Osteoblast (primary cell): Measurements from ENCODE around the gene CYP4F11. TPM values are rescaled to one million over a fixed set of nuclear protein-coding genes. Genes with fewer than 3 reads are reported as not detected.

Experiments
- DNase-seq: peaks from one replicate; pipeline ENCODE4 v3.0.0; 2011; ENCODE audit warnings: low spot score, mixed read lengths; ENCODE audit not compliant: insufficient read length; ENCODE audit errors: missing footprints
- H2AFZ ChIP-seq: 2 replicates; pipeline ENCODE4 v1.6.0; 2011; ENCODE audit warnings: mild to moderate bottlenecking, low read length
- H3K27ac ChIP-seq: 2 replicates; pipeline ENCODE4 v1.5.1; 2011; ENCODE audit warnings: mild to moderate bottlenecking, low read depth, low read length, moderate library complexity
- H3K27me3 ChIP-seq: 2 replicates; pipeline ENCODE4 v1.6.0; 2012; ENCODE audit warnings: mild to moderate bottlenecking, control low read depth, inconsistent platforms, low read length, moderate library complexity; ENCODE audit not compliant: insufficient read depth
- H3K36me3 ChIP-seq: 2 replicates; pipeline ENCODE4 v1.5.1; 2011; ENCODE audit warnings: mild to moderate bottlenecking, low read length, control low read depth, moderate library complexity; ENCODE audit not compliant: insufficient read depth
- H3K4me1 ChIP-seq: 2 replicates; pipeline ENCODE4 v1.5.1; 2011; ENCODE audit warnings: mild to moderate bottlenecking, low read length, control low read depth, moderate library complexity; ENCODE audit not compliant: insufficient read depth
- H3K4me2 ChIP-seq: 2 replicates; pipeline ENCODE4 v1.6.0; 2011; ENCODE audit warnings: mild to moderate bottlenecking, low read length; ENCODE audit not compliant: insufficient read depth
- H3K4me3 ChIP-seq: fragments of 200-600 bp; sonication (generic); 3 replicates; pipeline ENCODE4 v1.5.1; 2012; ENCODE audit warnings: mild to moderate bottlenecking, low read length, inconsistent platforms; ENCODE audit not compliant: insufficient read depth
- H3K79me2 ChIP-seq: 2 replicates; pipeline ENCODE4 v1.6.0; 2012; ENCODE audit warnings: mild to moderate bottlenecking, low read length, control low read depth, inconsistent platforms; ENCODE audit not compliant: insufficient read depth
- H3K9me3 ChIP-seq: 2 replicates; pipeline ENCODE4 v1.5.1; 2011; ENCODE audit warnings: low read depth, low read length, control low read depth
- H4K20me1 ChIP-seq: 2 replicates; pipeline ENCODE4 v1.6.0; 2012; ENCODE audit warnings: mild to moderate bottlenecking, low read length, control low read depth; ENCODE audit not compliant: insufficient read depth
- total RNA-seq: library from RNA; depleted of rRNA; stranded (reverse); fragments of >200 nt; gene quantifications from 2 replicates; pipeline ENCODE4 v1.2.3, GENCODE V29; 2012
- TF ChIP-seq, protein P1 (sequence below): IDR thresholded peaks from 2 replicates; pipeline ENCODE4 v1.5.1; 2011; ENCODE audit warnings: mild to moderate bottlenecking, low read depth, low read length, moderate library complexity; ENCODE audit errors: extremely low read depth

CYP4F11 gene
- total RNA-seq, 1 donor: not detected

DNA sequence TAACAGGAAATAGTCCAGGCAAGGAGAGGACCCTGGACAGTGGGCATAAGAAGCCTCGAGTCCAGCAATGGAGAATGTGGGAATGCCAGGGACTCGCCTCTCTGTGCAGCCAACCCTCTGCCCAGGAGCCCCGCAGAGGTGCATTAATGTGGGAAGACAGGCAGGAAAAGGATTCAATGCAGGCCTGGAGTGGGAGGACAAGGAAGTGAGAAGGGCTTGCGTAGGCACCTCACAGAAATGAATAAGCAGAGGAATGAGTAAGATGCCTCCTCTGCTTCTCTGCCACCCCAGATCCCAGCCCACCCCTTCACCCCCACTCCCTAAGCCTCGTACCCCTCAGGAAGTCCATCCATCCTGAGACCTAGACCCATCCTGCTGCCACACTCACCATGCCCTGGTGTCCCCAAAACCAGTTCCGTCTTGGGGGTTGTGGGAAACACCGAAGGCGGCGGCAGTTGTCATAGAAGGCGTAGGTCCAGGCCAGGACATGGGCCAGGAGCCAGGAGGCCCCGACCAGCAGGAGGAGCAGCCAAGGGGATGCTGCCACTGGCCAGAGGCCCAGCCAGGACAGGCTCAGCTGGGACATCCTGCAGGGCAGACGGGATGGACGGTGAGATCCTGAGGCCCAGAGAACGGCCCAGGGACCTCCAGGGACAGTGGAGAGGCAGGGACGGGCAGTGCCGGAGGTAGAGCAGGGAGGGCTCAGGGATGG, 37.1 kb downstream of the CYP4F11 start:
- Histone ChIP-seq H2AFZ (no peak overlapping the region), H3K9me3 (no peaks in the 10 kb centered on the region), H3K4me2 (no peak overlapping the region), H3K36me3 (no peaks in the 10 kb centered on the region), H4K20me1 (no peaks in the 10 kb centered on the region), H3K79me2 (no peaks in the 10 kb centered on the region), H3K27ac (no peak overlapping the region), H3K4me1 (no peaks in the 10 kb centered on the region), H3K27me3 (no peaks in the 10 kb centered on the region), H3K4me3 (no peak overlapping the region)
- TF ChIP-seq, protein P1, sequence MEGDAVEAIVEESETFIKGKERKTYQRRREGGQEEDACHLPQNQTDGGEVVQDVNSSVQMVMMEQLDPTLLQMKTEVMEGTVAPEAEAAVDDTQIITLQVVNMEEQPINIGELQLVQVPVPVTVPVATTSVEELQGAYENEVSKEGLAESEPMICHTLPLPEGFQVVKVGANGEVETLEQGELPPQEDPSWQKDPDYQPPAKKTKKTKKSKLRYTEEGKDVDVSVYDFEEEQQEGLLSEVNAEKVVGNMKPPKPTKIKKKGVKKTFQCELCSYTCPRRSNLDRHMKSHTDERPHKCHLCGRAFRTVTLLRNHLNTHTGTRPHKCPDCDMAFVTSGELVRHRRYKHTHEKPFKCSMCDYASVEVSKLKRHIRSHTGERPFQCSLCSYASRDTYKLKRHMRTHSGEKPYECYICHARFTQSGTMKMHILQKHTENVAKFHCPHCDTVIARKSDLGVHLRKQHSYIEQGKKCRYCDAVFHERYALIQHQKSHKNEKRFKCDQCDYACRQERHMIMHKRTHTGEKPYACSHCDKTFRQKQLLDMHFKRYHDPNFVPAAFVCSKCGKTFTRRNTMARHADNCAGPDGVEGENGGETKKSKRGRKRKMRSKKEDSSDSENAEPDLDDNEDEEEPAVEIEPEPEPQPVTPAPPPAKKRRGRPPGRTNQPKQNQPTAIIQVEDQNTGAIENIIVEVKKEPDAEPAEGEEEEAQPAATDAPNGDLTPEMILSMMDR: no peak
- no peak for DNase-seq

DNA sequence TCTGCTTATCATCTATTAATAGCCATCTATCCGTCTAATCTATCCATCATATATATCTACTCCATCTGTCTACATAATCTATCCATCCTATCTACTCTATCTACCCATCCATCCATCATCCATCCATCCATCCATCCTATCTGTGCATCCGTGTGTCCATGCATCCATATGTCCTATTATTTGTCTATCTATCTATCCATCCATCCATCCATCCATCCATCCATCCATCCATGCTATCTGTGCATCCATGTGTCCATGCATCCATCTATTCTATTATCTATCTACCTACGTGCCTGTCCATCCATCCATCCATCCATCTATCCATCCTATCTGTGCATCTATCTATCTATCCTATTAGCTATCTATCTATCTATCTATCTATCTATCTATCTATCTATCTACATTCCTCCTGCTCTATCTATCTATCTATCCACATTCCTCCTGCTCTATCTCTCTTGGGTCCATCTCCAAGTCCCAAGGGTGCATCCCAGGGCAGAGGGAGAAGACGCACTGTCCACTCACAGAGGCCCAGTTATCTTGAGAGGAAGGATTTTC, 38.4 kb downstream of the CYP4F11 start:
- H3K79me2 ChIP-seq: no peaks in the 10 kb centered on the region
- no peaks in the 10 kb centered on the region for H3K4me1 ChIP-seq
- H4K20me1 ChIP-seq: no peaks in the 10 kb centered on the region
- no peak overlapping the region for H2AFZ ChIP-seq
- TF ChIP-seq, protein P1: no peak
- H3K9me3 ChIP-seq: no peaks in the 10 kb centered on the region
- H3K4me3 ChIP-seq: no peak overlapping the region
- no peaks in the 10 kb centered on the region for H3K27me3 ChIP-seq
- no peak overlapping the region for H3K27ac ChIP-seq
- no peak for DNase-seq
- H3K4me2 ChIP-seq: no peak overlapping the region
- no peaks in the 10 kb centered on the region for H3K36me3 ChIP-seq

DNA sequence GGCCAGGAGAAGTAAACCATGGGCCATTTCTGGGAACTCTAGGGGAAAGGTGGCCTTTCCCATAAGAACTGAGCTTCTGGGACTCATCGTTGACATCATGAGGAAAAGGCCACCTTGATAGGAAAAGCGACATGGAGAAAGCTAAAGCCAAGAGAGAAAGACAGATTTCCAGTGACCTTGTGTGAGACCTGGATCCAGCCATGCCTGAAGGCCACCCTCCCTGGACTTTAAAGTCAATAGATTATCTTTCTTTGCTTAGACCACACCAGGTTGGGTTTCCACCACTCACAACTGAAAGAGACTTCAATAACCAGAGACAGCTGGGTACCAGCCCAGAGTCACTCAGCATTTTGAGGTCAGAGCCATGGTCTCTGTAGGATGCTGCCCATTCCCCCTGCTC, 40.0 kb downstream of the CYP4F11 start:
- no peak for DNase-seq
- Histone ChIP-seq H3K4me3 (no peak overlapping the region), H3K9me3 (no peaks in the 10 kb centered on the region), H3K4me2 (no peak overlapping the region), H3K27me3 (no peaks in the 10 kb centered on the region), H2AFZ (no peak overlapping the region), H3K36me3 (no peaks in the 10 kb centered on the region), H3K79me2 (no peaks in the 10 kb centered on the region), H3K27ac (no peak overlapping the region), H4K20me1 (no peaks in the 10 kb centered on the region), H3K4me1 (no peaks in the 10 kb centered on the region)
- TF ChIP-seq, protein P1: no peak

DNA sequence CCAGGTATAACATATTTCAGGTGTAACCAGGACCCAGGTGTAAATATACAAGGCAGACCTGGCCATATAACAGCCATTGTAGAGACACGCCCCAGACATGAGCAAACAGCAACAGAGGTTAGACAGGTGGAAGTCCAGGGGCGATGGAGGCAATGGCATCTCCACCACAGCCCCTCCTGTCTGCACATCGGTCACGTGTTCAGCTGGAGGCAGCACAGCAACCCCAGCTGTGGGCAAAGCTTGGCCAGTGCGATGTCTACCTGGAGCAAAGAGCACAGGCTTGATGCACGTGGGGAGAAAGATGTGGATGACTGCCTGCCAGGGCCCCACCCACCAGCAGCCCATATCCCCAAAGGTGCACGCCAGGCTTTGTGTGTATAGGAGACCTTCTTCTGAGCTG, 40.9 kb downstream of the CYP4F11 start:
- Histone ChIP-seq H3K27me3 (no peaks in the 10 kb centered on the region), H3K79me2 (no peaks in the 10 kb centered on the region), H3K27ac (no peak overlapping the region), H3K4me2 (no peak overlapping the region), H3K4me3 (no peak overlapping the region), H3K36me3 (no peaks in the 10 kb centered on the region), H3K4me1 (no peaks in the 10 kb centered on the region), H3K9me3 (no peaks in the 10 kb centered on the region), H4K20me1 (no peaks in the 10 kb centered on the region), H2AFZ (no peak overlapping the region)
- TF ChIP-seq, protein P1: no peak
- DNase-seq: no peak
